ENCODE measurements around the gene TUBGCP6.
A peak's percentile ranks its signal among the peaks of the same experiment; 100 is the strongest.

Gene TUBGCP6

DNA sequence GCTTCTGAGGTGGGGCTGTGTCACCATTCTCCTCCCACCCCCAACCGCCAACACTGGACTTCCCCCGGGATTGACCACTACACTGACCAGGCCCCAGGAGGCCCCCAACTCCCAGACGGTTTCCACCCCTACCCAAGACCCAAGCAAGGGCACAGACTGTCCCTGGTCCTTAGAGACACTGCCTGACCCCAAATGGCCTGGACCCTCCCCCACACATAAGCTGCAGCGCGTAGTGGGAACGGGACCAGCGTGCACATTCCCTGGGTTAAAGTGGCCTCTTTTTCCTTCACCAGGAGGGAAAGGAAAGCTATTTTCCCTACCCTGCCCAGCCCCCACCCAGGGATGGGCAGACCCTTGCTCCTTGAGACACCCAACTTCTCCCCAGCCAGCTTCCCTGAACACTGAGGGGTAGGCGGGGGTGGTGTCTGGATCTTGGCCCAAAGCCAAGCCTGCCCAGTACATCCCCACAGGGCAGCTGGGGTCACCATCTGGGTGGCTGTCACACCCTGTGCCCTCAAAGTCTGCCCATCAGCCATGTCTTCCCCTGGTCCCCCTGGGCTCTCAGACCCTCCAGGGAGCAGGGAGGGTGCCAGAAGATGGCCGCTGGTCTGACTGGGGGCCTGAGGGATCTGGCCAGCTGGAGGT is 18.3 kb upstream of the TUBGCP6 start:
- DNase-seq (ENCODE audit: low read depth in 2 of 2), result no peak

DNA sequence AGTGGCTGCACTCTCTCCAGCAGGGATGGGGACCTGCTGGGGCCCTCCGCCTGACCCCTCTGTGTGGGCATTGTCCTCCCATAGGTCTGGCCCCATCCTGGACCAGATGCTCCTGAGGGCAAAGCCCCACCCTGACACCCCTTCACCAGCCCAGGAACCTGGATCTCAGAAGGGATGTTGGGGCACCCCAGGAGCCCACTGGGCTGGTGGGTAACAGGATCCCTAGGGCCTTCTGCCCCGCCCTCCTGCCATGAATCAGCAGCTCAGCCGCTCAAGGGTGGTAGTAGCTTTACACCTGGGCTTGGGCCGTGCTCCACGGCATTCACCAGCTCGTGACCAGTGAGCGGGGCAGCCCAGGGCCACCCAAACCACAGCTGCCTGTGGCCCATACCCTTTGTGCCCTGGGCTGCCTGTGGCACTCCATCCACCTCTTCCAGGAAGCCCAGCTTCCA is 17.7 kb upstream of the TUBGCP6 start:
- DNase-seq (ENCODE audit: low read depth in 2 of 2), result no peak

DNA sequence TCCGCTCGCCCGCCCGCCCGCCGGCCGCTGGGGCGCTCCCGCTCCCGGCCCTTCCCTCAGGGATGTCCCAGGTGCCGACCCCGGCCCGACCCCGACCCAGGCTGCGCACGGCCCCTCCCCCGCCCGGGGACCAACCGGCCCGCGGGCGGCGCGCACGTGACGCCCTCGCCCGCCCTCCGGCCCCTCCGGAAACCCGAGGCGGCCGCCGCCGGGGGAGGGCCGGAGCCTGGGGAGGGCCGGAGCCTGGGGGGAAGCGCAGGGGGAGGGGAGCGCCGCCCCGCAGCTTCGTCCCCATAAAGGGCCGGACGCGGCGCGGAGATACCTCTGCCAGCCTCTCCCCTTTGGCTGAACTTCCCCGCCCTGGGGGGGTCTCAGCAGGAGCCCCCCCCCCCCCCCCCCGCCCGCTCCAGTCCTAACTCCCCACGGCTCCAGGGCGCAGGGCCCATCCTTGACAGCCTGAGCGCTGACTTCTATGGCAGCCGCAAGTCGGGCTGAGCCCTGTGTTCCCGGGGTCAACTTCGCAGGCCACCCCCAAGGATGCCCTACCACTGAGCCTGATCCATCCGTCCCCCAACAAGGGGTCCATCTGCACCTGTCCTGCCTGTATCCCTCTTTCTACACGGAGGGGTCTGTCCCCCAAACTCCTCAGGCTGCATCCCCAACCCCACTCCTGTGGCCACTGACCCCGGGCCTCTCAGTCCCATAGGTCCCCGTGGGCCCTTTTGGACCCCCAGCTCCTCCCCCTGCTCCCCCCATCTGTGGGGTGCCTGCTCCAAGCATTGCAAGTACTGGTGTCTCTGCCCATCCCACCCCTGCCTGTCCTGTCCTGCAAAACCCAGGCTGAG is 17.0 kb upstream of the TUBGCP6 start, which contains the start of gene MAPK12:
TSS of gene MAPK12 (minus strand) at position 69 of the 845 bp plus-strand sequence. CDS start 174 bp downstream, outside the sequence.
- DNase-seq (ENCODE audit: low read depth in 2 of 2), result no peak

DNA sequence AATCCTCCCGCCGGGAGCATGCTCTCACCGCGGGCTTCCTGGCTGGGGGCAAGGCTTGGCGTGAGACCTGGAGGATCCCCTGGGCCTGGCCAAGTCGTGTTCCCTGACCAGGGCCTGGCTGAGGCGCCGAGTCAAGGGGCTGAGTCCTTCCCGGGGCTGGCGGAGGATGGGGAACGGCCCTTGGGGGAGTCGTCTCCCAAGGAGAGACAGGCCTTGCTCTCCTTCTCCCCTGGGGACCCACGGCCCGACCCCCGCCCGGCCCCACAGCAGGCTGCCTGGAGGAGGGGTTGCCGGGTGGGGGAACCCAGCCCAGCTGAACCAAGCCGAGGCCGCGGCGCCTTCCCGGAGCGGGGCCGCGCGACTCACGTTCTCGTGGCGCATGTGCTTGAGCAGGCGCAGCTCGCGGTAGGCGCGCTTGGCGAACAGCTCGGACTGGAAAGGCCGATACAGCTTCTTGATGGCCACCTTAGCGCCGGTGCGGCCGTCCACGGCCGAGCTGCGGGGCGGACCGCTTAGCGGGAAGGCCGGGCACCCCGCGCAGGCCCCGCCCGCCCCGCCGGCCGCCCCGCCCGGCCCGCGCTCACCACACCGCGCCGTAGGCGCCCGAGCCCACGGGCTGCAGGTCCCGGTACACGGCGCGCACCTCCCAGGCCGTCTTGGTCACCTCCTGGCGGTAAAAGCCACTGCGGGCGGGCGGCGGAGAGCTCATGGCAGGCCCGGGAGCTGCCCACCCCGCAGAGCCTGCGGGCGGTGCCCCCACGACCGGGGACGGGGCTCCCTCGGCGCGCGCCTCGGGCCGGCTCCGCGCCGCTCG is 16.2 kb upstream of the TUBGCP6 start:
- no peak for DNase-seq (ENCODE audit: low read depth in 2 of 2)

DNA sequence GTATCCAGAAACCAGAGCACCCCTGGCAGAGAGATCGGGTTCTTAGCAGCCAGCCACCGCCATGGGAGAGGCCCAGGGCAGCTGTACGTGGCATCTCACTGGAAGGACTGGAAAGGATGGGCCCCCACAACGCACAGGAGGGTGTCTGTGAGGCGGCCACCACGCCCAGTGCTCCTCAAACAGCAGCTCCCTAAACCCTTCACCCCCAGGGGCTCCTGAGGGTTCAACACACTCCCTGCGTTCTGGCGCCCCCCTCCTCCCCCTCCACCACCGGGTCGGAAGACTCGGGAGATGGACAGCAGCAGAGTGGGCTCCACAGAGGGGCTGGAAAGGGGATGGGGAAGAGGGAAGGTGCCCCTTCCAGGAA is 15.6 kb upstream of the TUBGCP6 start:
- no peak for DNase-seq (ENCODE audit: low read depth in 2 of 2)

DNA sequence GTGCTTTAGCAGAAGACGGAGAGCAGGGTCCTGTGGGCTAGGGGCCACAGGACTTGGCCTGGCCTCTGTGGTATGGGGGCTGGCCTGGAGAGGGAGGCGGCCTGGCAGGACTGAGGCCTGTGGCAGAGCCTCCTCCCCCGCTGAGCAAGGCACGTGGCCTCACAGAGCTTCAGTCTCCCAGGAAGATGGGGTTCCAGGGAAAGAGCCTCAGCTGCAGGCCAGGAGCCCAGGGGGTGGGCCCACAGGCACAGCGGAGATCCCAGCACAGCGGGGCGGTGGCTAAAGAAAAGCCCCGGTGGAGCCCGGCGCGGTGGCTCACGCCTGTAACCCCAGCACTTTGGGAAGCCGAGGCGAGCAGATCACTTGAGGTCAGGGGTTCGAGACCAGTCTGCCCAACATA is 14.5 kb upstream of the TUBGCP6 start:
- no peak for DNase-seq (ENCODE audit: low read depth in 2 of 2)

DNA sequence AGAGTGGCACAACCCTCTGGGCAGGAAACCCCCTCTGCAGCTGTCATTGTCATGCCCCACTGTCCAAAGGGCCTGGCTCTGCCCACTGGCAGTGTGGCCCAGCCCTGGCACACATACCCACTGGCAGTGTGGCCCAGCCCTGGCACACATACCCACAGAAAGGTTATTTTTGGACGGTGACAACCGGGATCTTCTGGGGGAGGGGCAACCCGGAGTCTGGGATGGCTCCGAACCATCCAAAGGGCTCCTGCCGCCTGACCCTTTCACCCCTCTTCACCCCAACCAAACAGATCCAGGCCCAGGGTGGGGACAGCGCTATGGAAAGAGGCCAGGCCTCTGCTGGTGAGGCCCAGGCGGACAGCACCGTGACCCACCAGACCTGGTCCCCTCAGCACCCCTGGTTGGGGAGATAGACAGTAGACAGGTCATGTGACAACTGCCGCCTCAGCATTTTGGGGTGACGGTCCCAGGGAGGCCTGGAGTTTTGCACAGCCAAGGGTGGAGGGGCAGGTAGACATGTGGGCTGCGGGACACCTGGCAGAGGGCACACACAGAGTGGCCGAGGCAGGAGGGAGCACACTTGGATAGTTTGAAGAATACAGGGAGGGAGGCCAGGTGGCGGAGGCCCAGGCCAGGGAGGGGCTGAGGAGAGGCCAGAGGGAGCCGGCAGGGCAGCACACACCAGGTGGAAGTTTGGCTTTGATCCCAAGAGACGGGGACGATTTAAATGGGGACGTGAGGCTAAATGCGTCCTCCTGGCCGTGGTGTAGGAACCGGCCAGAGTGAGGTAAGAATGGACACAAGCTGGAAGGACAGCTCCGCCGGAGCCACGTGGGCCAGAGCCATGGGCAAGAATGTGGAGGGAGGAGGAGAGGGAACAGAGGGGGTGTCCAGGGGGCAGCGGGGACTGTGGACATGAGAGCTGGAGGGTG is 13.8 kb upstream of the TUBGCP6 start:
- no peak for DNase-seq (ENCODE audit: low read depth in 2 of 2)

DNA sequence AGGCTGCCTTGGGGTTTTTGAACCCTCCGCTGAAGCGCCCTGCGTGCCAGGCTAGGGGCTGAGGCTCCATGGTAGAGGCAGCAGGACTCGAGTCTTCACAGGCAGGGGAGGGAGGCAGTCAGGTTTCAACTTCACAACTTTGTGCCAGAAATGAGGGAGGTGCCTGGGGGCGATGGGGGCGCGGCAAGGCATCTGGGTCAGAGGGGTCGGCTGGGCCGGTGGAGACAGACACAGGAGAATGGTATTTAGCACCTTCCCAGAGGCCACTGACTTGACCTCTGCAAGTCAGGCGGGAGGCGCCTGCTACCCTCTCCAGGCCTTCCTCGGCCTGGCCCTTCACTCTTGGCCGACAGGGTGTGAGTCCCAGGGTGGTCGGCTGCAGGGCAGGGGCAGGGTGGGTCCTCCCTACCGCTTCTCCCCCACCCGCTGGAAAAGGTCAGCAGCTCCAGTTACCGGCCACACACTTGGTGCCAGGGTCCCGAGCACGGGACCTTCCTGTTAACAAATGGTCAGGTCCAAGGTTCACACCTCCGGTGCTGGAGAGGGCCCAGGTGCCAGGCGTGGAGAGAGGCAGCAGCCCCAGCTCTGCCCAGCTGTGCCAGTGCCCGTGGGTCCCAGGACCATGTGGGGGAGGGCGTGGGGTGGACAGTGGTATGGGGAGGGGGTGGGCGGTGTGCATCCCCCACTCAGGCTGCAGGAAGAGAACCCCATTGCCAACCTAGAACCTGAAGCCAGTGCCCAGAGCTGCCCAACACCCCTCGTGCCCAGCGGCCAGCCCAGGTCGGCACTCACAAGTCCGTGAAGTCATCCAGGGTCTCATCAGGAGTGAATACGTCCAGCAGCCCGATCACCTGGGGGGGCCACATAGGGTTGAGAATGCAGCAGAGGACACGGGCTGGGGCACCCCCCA is 12.9 kb upstream of the TUBGCP6 start:
- no peak for DNase-seq (ENCODE audit: low read depth in 2 of 2)

DNA sequence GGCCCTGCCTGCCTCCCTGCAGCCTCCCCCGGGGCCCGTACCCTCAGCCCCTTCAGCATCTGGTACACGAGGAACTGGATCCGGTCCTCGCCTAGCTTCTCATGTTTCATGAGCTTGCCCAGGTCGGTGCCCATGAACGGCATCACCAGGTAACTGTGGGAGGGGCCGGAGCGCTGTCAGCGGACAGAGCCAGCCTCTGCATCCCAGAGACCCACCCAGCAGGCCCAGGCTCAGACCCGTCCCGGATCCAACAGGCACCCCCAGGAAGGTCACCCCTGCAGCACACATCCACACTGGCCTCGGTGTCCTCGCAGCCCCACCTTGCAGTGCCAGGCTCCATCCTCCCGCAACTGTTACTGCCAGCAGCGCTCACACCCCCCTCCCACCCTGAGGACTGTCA is 12.2 kb upstream of the TUBGCP6 start:
- DNase-seq (ENCODE audit: low read depth in 2 of 2), result no peak

DNA sequence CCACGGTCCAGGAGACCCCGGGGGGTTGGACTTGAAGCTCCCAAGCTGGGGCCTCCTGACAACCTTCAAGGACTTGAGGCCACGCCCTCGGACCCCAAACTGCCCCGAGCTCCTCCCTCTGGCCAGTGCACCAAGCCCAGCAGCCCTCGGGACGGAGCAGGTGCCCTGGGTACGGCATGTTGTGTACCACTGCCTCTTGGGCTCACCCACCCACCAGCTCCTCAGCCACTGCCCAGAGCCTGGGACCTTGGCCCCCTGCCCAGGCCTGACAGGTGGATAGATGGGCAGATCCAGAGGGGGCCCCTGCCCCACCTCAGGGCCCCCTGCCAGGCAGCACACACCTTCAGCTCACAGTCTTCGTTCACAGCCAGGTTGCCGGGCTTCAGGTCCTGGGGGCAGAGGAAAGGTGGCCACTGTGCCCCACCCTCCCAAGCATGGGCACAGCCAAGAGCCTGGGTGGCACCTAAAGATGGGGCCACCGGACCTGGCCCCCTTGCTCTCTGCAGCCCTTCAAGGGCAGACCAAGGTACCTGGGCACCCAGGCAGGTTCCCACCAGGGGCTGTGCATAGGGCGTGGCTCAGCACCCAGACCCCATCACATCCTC is 11.5 kb upstream of the TUBGCP6 start:
- DNase-seq (ENCODE audit: low read depth in 2 of 2), result no peak

DNA sequence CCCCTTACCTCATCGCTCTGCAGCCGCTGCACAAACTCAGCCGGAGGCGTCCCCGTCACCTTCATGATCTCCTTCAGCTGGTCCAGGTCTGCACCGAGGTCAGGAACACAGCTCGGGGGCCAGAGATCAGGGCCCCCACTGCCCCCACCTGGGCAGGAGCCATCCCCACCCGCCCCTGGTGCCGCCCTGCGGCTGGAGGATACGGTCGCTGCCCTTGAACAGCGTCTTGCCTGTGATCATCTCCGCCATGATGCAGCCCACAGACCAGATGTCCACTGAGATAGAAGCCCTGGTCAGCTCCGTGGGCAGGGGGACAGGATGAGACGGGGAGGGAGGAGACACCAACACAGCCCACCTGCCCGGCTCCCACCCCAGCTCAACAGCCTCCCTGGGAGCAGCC is 10.8 kb upstream of the TUBGCP6 start:
- DNase-seq (ENCODE audit: low read depth in 2 of 2), result no peak

DNA sequence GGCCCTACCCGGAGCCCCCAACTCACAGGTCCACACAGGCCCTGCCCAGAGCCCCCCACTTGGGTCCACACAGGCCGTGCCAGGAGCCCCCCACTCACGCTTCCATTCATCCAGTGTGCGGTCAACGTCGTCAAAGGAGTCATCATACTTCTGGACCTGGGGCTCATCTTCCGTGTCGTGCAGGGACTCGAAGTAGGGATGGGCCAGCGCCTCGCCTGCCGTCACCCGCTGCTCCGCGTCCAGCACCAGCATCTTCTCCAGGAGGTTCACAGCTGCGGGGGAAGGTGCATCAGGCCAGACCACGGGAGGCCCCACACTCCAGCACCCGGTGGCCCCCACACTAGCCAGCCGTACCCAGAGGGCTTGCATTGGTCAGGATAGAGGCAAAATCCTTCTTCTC is 10.3 kb upstream of the TUBGCP6 start:
- no peak for DNase-seq (ENCODE audit: low read depth in 2 of 2)

DNA sequence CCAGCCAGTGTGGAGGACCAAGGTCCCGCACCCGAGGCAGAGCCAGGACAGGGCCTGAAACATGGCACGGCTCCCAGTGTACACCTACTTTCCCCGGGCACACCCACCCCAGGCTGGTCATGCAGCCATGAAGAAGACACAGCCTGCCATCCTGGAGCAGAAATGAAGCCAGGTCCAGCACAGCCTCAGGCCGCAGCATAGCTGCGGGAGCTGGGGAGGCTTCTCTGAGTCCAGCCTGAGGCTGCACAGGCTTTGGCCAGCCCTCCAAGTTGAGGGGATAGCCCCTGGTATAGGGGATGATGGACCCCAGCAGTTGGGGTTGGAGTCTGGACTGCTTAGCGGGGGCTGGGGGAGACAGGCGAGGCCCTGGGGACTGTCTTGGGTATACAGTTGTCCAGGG is 9.1 kb upstream of the TUBGCP6 start:
- no peak for DNase-seq (ENCODE audit: low read depth in 2 of 2)

DNA sequence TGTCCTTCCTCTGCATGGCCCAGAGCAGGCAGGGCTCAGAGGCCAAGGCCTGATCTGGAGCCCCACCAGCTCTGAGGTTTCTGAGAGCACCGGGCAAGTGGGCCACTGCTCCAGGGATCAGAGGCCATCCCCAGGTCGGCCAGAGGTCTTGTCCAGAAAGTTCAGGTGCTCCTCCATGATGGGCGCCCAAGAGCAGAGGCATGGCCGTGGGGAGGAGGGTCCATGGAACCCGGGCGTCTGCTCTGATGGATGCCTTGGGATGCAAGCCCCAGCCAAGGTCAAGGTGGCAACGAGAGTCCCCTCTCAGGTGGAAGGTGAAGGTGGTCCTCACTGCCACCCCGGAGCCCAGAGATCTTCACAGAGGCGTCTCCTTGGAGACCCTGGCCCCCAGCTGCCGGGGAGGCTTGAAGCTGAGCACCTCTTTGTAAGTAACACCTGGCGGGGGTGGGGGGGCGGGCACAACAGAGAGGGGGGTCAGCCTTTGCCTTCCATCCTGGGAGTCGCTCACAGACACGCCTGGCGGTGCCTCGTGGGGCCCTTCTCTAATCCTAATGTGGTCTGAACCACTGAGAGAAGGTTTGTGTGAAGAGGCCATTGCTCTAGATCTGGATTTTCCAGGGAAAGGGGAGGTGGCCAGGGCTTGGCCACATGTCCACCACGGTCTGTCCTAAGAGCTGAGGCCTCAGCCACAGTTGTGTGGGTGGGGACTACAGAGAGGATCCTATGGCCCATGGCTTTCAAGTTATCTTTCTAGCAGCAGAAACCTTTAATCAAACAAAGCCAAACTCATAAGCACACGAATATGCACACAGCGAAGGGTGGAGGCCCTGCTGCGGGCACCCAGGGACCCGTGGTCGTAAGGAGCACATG is 8.5 kb upstream of the TUBGCP6 start:
- DNase-seq (ENCODE audit: low read depth in 2 of 2), result no peak

DNA sequence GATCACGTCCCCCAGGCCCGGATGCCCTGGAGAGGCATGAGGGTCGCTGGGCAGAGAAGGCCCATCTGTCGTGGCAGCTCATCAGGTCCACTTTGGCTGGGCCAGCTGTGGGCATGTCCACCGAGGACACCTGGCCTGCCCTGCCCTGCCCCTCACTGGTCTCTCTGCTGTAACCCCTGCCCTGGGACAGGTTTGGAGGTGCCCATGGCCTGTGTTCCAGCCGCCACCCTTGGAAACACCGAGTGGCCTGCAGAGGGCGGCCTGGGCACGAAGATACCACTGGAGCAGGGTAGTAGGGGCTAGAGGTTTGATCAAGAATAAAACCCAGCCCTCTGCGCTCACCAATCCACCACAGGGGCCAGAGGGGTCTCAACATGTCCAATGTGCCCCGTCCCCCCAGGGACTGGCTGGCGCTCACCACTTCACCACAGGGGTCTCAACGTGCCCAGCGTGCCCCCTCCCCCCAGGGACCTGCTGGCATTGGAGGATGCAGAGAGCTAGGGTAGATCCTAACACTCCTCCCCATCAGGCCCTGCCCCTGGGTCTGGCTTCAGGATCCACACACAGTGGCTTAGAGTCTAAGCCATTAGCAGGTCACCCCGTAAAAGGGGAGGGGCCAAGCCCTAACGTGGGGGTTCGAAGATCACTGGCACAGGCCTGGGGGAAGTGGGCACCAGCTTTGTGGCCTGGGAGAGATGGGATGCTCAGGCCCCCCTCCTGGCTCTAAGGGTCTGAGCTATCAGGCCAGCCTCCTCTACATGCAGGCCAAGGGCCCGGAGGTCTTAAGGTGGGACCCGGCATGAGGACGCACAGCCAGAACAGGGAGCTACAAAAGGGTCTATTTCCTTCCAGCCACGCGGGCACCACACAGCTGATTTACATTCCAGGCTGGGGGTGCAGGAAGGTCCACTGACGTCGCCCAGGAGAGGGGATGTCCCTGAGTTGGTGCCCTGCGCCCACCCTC is 7.5 kb upstream of the TUBGCP6 start:
- peak; percentile 54 to 55 for DNase-seq (ENCODE audit: low read depth in 2 of 2)

DNA sequence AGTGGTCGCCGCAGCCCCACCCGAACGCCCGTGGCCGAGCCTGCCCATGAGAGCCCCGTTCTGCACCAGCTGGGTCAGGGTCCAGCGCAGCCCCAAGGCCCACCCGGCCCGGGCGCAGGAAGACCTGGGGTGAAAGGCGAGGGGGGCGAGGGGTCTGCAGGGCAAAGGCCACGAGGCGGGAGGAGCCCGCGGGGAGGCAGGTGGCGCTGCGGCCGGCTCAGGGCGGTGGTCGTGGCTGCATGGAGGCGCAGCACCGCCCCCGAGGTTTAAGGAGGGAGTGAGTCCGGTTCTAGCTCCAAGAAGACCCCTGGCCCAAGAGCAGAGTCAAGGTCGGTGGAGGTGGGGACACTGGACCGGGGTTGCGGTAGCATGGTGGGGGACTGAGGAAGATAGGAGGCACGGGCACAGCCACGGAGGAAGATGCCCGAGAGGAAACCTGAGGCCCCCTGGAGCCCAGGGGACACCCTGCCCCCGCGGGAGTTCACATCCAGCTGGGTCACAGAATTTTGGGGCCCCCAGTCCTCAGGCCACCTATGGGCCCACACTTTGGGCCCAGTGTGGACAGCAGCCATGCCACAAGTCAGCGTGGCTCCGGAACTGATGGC is 6.8 kb upstream of the TUBGCP6 start:
- DNase-seq (ENCODE audit: low read depth in 2 of 2), result no peak

Measured in stimulated activated CD8-positive, alpha-beta memory T cell treated with anti-CD3 and anti-CD28 coated beads, Interleukin-2, amount 100 ng/mL, for 48 hours (primary cell).